GM12891 (cell line): ENCODE data around the gene SLCO4A1.

Experiments used
- POLR2A ChIP-seq: IDR thresholded peaks from 2 replicates; pipeline ENCODE4 v1.6.1; 2011; ENCODE audit warnings: low read depth, low read length, control low read depth
- POLR2AphosphoS5 ChIP-seq: IDR thresholded peaks from 2 replicates; pipeline ENCODE4 v1.6.1; 2011; ENCODE audit warnings: low read depth, low read length, control low read depth

- TF ChIP-seq POLR2A (no peak), POLR2AphosphoS5 (no peak)
Observed at GRCh38 chr20:62606016-62606415, 36.3 kb upstream of the SLCO4A1 start.
